ENCODE results near the gene DOK1. TPM values are rescaled to one million over a fixed set of nuclear protein-coding genes. Genes with fewer than 3 reads are reported as not detected.

DOK1 gene
- total RNA-seq, 1 donor from 2014 or later = 11.9 TPM

- Mint-ChIP-seq H3K9me3 (no peaks in the 10 kb centered on the region), H3K4me3 (no peak overlapping the region), H3K36me3 (no peaks in the 10 kb centered on the region), H3K4me1 (no peaks in the 10 kb centered on the region), H3K27ac (no peak overlapping the region), H3K27me3 (ENCODE audit: low read depth) (no peaks in the 10 kb centered on the region)
- TF ChIP-seq CTCF (IDR thresholded peaks at IDR 0.05; ENCODE audit: unreplicated experiment) = no peak
- no peak for DNase-seq (ENCODE audit: low spot score in 2 of 2, unreplicated experiment in 2 of 2)
Observed at GRCh38 chr2:74577448-74577847, 22.9 kb downstream of the DOK1 start.

GRCh38 chr2:74578408-74578807 lies 23.9 kb downstream of the DOK1 start:
- no peak overlapping the region for H3K27ac Mint-ChIP-seq
- DNase-seq (ENCODE audit: low spot score in 2 of 2, unreplicated experiment in 2 of 2) = no peak
- no peaks in the 10 kb centered on the region for H3K4me1 Mint-ChIP-seq
- H3K36me3 Mint-ChIP-seq = no peaks in the 10 kb centered on the region
- TF ChIP-seq CTCF (IDR thresholded peaks at IDR 0.05; ENCODE audit: unreplicated experiment) = no peak
- H3K4me3 Mint-ChIP-seq = no peak overlapping the region
- H3K9me3 Mint-ChIP-seq = no peaks in the 10 kb centered on the region
- no peaks in the 10 kb centered on the region for H3K27me3 Mint-ChIP-seq (ENCODE audit: low read depth)

- Mint-ChIP-seq H3K27ac (no peak overlapping the region), H3K36me3 (no peaks in the 10 kb centered on the region), H3K4me3 (no peak overlapping the region), H3K27me3 (ENCODE audit: low read depth) (no peaks in the 10 kb centered on the region), H3K4me1 (peaks cover 3% of the 10 kb centered on the region), H3K9me3 (no peaks in the 10 kb centered on the region)
- no peak for TF ChIP-seq CTCF (IDR thresholded peaks at IDR 0.05; ENCODE audit: unreplicated experiment)
- DNase-seq (ENCODE audit: low spot score in 2 of 2, unreplicated experiment in 2 of 2) = no peak
Observed at GRCh38 chr2:74581463-74581862, 26.9 kb downstream of the DOK1 start.

- H3K27me3 Mint-ChIP-seq (ENCODE audit: low read depth) = no peaks in the 10 kb centered on the region
- no peak overlapping the region for H3K4me3 Mint-ChIP-seq
- peaks cover 3% of the 10 kb centered on the region for H3K4me1 Mint-ChIP-seq
- TF ChIP-seq CTCF (IDR thresholded peaks at IDR 0.05; ENCODE audit: unreplicated experiment) = no peak
- no peaks in the 10 kb centered on the region for H3K36me3 Mint-ChIP-seq
- H3K9me3 Mint-ChIP-seq = no peaks in the 10 kb centered on the region
- H3K27ac Mint-ChIP-seq = no peak overlapping the region
- no peak for DNase-seq (ENCODE audit: low spot score in 2 of 2, unreplicated experiment in 2 of 2)
Observed at GRCh38 chr2:74582184-74582583, 27.7 kb downstream of the DOK1 start.

DNA sequence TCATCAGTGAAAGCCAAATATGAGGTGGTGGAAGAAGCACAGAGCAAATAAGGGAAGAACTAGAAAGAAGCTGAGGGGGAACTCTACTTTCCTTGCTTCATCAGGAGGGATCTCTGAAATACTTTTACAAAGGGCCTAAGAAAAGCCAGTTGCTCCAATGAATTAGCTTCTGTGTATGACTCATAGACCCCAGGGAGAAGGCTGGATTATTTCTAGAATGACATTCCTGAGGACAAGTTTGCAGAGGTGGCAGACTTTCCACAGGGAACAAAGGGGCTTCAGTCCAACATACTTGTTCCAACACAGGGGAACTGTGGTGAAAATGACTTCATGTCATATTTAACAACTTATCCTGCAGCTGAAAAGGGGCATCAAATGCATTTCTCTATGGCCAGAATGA lies 29.0 kb downstream of the DOK1 start:
- Mint-ChIP-seq H3K36me3 (no peaks in the 10 kb centered on the region), H3K9me3 (no peaks in the 10 kb centered on the region), H3K27ac (no peak overlapping the region), H3K4me3 (no peak overlapping the region), H3K27me3 (ENCODE audit: low read depth) (no peaks in the 10 kb centered on the region), H3K4me1 (peaks cover 3% of the 10 kb centered on the region)
- no peak for TF ChIP-seq CTCF (IDR thresholded peaks at IDR 0.05; ENCODE audit: unreplicated experiment)
- DNase-seq (ENCODE audit: low spot score in 2 of 2, unreplicated experiment in 2 of 2) = no peak

- Mint-ChIP-seq H3K27ac (no peak overlapping the region), H3K9me3 (no peaks in the 10 kb centered on the region), H3K4me3 (no peak overlapping the region), H3K36me3 (no peaks in the 10 kb centered on the region), H3K27me3 (ENCODE audit: low read depth) (peaks cover 5% of the 10 kb centered on the region), H3K4me1 (peaks cover 3% of the 10 kb centered on the region)
- no peak for DNase-seq (ENCODE audit: low spot score in 2 of 2, unreplicated experiment in 2 of 2)
- TF ChIP-seq CTCF (IDR thresholded peaks at IDR 0.05; ENCODE audit: unreplicated experiment) = no peak
Observed at GRCh38 chr2:74584088-74584645, 29.6 kb downstream of the DOK1 start.
